Measurements from ENCODE around the gene FHIT. TPM values are rescaled to one million over a fixed set of nuclear protein-coding genes. Genes with fewer than 3 reads are reported as not detected.

Gene FHIT
- total RNA-seq, 4 donors from 2014 or later = 3.2 to 10.9 (median 6.4) TPM

DNA sequence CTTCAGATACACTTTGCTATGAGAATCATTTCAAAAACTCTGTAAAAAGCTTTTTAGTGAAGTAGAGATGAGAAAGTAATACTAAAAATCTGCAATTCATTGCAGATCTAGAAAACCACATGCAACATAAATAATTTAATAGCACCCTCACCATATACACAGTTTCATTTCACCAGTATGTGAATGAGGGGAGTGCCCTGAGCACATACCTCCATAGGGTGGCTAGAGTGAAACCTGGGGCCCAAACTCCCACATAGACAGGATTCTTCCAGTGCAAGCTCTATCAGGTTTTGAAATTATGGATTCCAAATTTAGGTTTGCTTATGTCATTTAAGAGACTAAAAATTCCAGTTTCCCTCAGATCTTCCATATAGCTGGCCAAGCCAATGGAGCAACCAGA, 1228.1 kb downstream of the FHIT start:
- DNase-seq (ENCODE audit: low spot score) (no peak), ATAC-seq (ENCODE audit: low FRiP score) (no peak)
- no peak for TF ChIP-seq CTCF (IDR thresholded peaks at IDR 0.05)

- no peak for ATAC-seq (ENCODE audit: low FRiP score)
- no peak for DNase-seq (ENCODE audit: low spot score)
Observed at GRCh38 chr3:60017631-60018030, 1233.6 kb downstream of the FHIT start.

GRCh38 chr3:60015032-60015705, 1236.1 kb downstream of the FHIT start:
- DNase-seq (ENCODE audit: low spot score) = no peak
- ATAC-seq (ENCODE audit: low FRiP score) = no peak
- no peak for TF ChIP-seq CTCF (IDR thresholded peaks at IDR 0.05)

More at GRCh38 chr3:60017631-60018030, 1233.6 kb downstream of the FHIT start:
- no peak for TF ChIP-seq CTCF (IDR thresholded peaks at IDR 0.05)

DNA sequence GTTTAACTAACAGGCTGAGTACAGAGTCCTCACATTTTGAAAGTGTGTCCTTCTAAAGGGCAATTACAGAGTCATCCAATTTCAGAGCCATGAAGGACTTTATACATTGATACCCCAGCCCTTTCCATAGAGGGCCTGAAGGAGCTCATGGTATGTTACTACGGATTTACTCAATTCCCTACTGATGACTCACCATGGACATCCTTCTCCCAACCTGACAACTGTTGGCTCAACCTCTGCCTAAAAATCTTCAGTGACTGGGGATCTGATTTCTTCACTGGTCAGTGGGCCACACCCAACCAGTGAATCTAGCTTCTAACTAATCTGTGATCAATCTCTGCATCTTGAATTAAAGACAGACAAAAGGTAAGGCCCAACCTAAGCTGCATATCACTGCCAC, 1238.0 kb downstream of the FHIT start:
- ATAC-seq (ENCODE audit: low FRiP score) = peak; percentile 48

GRCh38 chr3:60011218-60011617, 1240.0 kb downstream of the FHIT start:
- no peak for DNase-seq (ENCODE audit: low spot score)
- no peak for TF ChIP-seq CTCF (IDR thresholded peaks at IDR 0.05)
- ATAC-seq (ENCODE audit: low FRiP score) = no peak

More for the DNA sequence above, 1238.0 kb downstream of the FHIT start:
- DNase-seq (ENCODE audit: low spot score) = no peak
- no peak for TF ChIP-seq CTCF (IDR thresholded peaks at IDR 0.05)

- no peak for ATAC-seq (ENCODE audit: low FRiP score)
- TF ChIP-seq CTCF (IDR thresholded peaks at IDR 0.05) = no peak
- no peak for DNase-seq (ENCODE audit: low spot score)
Observed at GRCh38 chr3:60010781-60011180, 1240.5 kb downstream of the FHIT start.

DNA sequence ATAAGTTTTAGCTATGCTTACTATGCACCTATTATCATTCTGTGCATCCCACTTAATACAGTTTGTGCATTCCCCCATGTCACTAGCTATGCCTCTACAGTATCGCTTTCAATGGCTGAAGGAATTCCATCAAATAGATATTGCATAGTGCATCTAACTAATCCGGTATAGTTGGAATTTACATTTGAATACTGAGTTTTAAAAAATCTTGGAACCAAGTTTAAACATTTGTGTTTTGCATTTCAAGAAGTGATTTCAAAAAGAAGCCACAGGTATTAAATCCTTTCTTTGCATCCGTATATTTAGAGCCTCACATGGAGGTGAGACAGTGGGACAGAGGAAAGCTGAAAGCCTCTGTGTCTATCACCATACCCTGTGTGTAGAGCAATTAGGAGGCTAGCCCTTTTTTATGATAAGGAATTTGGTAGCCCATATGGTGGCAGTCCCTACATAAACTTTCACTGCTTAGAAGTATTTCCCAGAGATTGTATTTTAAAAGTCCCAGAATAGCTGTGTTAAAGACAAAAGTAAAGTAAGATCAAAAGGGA, 1241.2 kb downstream of the FHIT start:
- no peak for TF ChIP-seq CTCF (IDR thresholded peaks at IDR 0.05)

More for the DNA sequence above, 1241.2 kb downstream of the FHIT start:
- no peak for DNase-seq (ENCODE audit: low spot score)
- no peak for ATAC-seq (ENCODE audit: low FRiP score)

All from omental fat pad (tissue), 4 donors.